Measurements from ENCODE around the gene CEP128.

GRCh38 chr14:80448267-80448666 lies 493.3 kb downstream of the CEP128 start:
- TF ChIP-seq EZH2 (IDR thresholded peaks at IDR 0.05) (no peak), POLR2AphosphoS5 (IDR thresholded peaks at IDR 0.05; ENCODE audit: borderline replicate concordance, low read depth, low read length) (no peak)
